Pancreas (tissue), 10 donors: ENCODE measurements around the gene LMF1. TPM values are rescaled to one million over a fixed set of nuclear protein-coding genes. Genes with fewer than 3 reads are reported as not detected.

Experiments used
- ATAC-seq, 4 donors: fragments of 200-7000 bp; cut with Tn5 transposase; one replicate each; pipeline versions ENCODE4 v1.8.0 to v1.9.1; 2020; ENCODE audit warnings: mild to moderate bottlenecking in 4 of 4, moderate library complexity in 4 of 4
- DNase-seq, 6 donors: peaks; one replicate each; pipeline ENCODE4 v3.0.0-alpha.2; 2020
- FAIRE-seq: peaks from 2 replicates; lab custom pipeline; 2012; peaks lifted over from hg19 to GRCh38; lab: Jason Lieb, UNC
- H3K27ac ChIP-seq, 4 donors: fragments of 200-600 bp; sonication (generic); 1 replicate in 3 of 4; 2 replicates in 1 of 4; pipeline versions ENCODE4 v1.5.0 to v1.8.0; 2020
- H3K27me3 ChIP-seq, 4 donors: fragments of 200-600 bp; one replicate each; pipeline ENCODE4 v1.8.0; 2021
- H3K36me3 ChIP-seq, 3 donors: fragments of 200-600 bp; sonication (generic) in 1 of 3; one replicate each; pipeline versions ENCODE4 v1.5.0 to v1.8.0; 2020 to 2021
- H3K4me1 ChIP-seq, 3 donors: fragments of 200-600 bp; one replicate each; pipeline ENCODE4 v1.8.0; 2021
- H3K4me3 ChIP-seq, 4 donors: fragments of 200-600 bp; sonication (generic) in 2 of 4; one replicate each; pipeline versions ENCODE4 v1.5.0 to v1.8.0; 2020 to 2021
- H3K9me3 ChIP-seq, 4 donors: fragments of 200-600 bp; one replicate each; pipeline ENCODE4 v1.8.0; 2021
- CTCF ChIP-seq, 4 donors: fragments of 200-600 bp; sonication (generic) in 3 of 4; IDR thresholded peaks; one replicate each; pipeline versions ENCODE4 v1.5.0 to v1.8.0; 2021; ENCODE audit warnings: antibody characterized with exemption in 4 of 4
- WGBS, 2 donors: extraction: QIAGEN DNeasy Blood & Tissue Kit; methylation state at CpG; one replicate each; pipeline ENCODE4 v1.1.7; 2013; 5-methylcytosine and 5-hydroxymethylcytosine counted together
- intact Hi-C, 3 donors: fragments of 100-400 bp; cut with DNase I; formaldehyde crosslinking; loops; one replicate each; pipeline versions ENCODE4 v1.11.1 to v1.14.2; 2022
- polyA plus RNA-seq, 2 donors: library from polyadenylated mRNA; stranded (reverse); fragments of 200-250 nt; gene quantifications; one replicate each; pipeline ENCODE4 v1.2.3, GENCODE V29; 2013
- total RNA-seq, 6 donors: library from RNA; stranded (reverse); fragmentation: NEBNext Ultra II Directional in 4 of 6; extraction: Animal tissue kit (Norgen Biotek cat#: 25700) in 4 of 6; gene quantifications; one replicate each; pipeline versions ENCODE4 v1.2.1 to v1.2.4, GENCODE V29; 2021 to 2023
- donor health status: healthy with polysubstance abuse.
- donor health status: DM: no; HTN: no; CAD: no; lungs with moderate emphysema.
- donor health status: DM: no; HTN: no; CAD: no.
- donor health status: control.
- donor health status: control.
- donor health status: Bipolar disorder and iron deficiency.
- donor health status: DM: yes; HTN: yes; CAD: no.
- donor health status: DM: no; HTN: no; CAD: no.
- donor health status: DM: no; HTN: no; CAD: no.
- donor health status: DM: yes; HTN: yes; CAD: no.

Gene LMF1
- total and polyA plus RNA-seq, 8 donors: 9.3 to 64.6 (median 15.7) TPM

- H3K4me1 ChIP-seq: peaks cover 0 to 4% (median 0%) of the 10 kb centered on the region in 3 donors
- no peak overlapping the region for H3K4me3 ChIP-seq
- 96 to 98% methylated on average over 15 of the region's 15 CpGs for WGBS, 2 donors
- peak in 1 of 6 donors; percentile 62 for DNase-seq
- H3K36me3 ChIP-seq: no peaks in the 10 kb centered on the region
- no peaks in the 10 kb centered on the region for H3K9me3 ChIP-seq
- H3K27ac ChIP-seq: no peak overlapping the region
- no peak for FAIRE-seq
- H3K27me3 ChIP-seq: no peaks in the 10 kb centered on the region
- intact Hi-C loops: no loop called here
- no peak for ATAC-seq
- TF ChIP-seq CTCF (IDR thresholded peaks at IDR 0.05): no peak
Observed at GRCh38 chr16:911101-911500, 59.7 kb downstream of the LMF1 start.

- no peak for TF ChIP-seq CTCF (IDR thresholded peaks at IDR 0.05)
- FAIRE-seq: no peak
- ATAC-seq: no peak
- H3K4me3 ChIP-seq: no peak overlapping the region
- 86 to 87% methylated on average over 20 of the region's 20 CpGs for WGBS, 2 donors
- H3K4me1 ChIP-seq: peaks cover 0 to 4% (median 0%) of the 10 kb centered on the region in 3 donors
- no peaks in the 10 kb centered on the region for H3K9me3 ChIP-seq
- H3K27ac ChIP-seq: no peak overlapping the region
- no peaks in the 10 kb centered on the region for H3K36me3 ChIP-seq
- peak in 1 of 6 donors; percentile 33 for DNase-seq
- no peaks in the 10 kb centered on the region for H3K27me3 ChIP-seq
- intact Hi-C loops: no loop called here
Observed at GRCh38 chr16:910181-910580, 60.6 kb downstream of the LMF1 start.

DNA sequence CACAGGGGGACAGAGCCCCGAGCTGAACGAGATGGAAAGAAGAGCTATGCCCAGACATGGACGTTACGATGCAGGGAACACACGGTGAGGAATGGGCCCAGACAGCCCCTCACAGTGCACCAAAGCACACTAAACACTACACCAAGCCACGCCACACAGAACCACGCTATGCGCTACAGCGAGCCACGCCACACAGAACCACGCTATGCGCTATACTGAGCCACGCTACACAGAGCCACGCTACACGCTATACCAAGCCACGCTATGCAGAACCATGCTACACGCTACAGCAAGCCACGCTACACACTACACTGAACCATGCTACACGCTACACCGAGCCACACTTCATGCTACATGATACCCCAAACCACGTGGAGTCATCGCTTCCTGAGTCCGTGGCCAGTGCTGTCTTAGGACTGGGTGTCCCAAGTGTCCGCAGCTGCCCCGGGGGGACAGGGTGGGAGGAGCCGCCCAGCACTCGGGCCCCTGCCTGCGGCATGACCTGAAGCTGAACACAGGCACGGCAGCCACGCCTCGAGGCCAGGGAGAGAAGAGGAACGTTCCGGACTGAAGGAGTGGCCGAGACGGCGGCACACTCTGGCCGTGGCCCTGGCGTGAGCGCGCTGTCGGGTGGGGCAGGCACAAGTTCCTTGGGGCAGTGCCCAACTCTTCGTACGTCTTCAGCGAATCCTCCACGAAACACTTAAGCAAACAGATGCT, 61.3 kb downstream of the LMF1 start:
- H3K27ac ChIP-seq: no peak overlapping the region
- H3K4me1 ChIP-seq: peaks cover 0 to 4% (median 0%) of the 10 kb centered on the region in 3 donors
- 95 to 97% methylated on average over 45 of the region's 45 CpGs for WGBS, 2 donors
- no peaks in the 10 kb centered on the region for H3K9me3 ChIP-seq
- DNase-seq (peak in 2 of 6 donors; percentile 15 to 64), FAIRE-seq (no peak), ATAC-seq (no peak)
- intact Hi-C loops: no loop called here
- TF ChIP-seq CTCF (IDR thresholded peaks at IDR 0.05): no peak
- no peaks in the 10 kb centered on the region for H3K36me3 ChIP-seq
- H3K27me3 ChIP-seq: no peaks in the 10 kb centered on the region
- H3K4me3 ChIP-seq: no peak overlapping the region

GRCh38 chr16:908526-909155, 62.1 kb downstream of the LMF1 start:
- no peaks in the 10 kb centered on the region for H3K9me3 ChIP-seq
- 97 to 98% methylated on average over 13 to 15 of the region's 15 CpGs for WGBS, 2 donors
- no peak overlapping the region for H3K27ac ChIP-seq
- intact Hi-C loops: no loop called here
- H3K36me3 ChIP-seq: no peaks in the 10 kb centered on the region
- TF ChIP-seq CTCF (IDR thresholded peaks at IDR 0.05): no peak
- ATAC-seq (no peak), FAIRE-seq (no peak), DNase-seq (peak in 2 of 6 donors; percentile 20 to 50)
- H3K4me1 ChIP-seq: peaks cover 0 to 3% (median 0%) of the 10 kb centered on the region in 3 donors
- H3K27me3 ChIP-seq: no peaks in the 10 kb centered on the region
- H3K4me3 ChIP-seq: no peak overlapping the region

GRCh38 chr16:907842-908241, 62.9 kb downstream of the LMF1 start:
- no peak overlapping the region for H3K27ac ChIP-seq
- no peaks in the 10 kb centered on the region for H3K4me1 ChIP-seq
- no peaks in the 10 kb centered on the region for H3K36me3 ChIP-seq
- no peaks in the 10 kb centered on the region for H3K9me3 ChIP-seq
- H3K4me3 ChIP-seq: no peak overlapping the region
- WGBS, 2 donors: 92 to 96% methylated on average over 7 of the region's 7 CpGs
- DNase-seq (peak in 2 of 6 donors; percentile 3 to 32), FAIRE-seq (no peak), ATAC-seq (no peak)
- TF ChIP-seq CTCF (IDR thresholded peaks at IDR 0.05): no peak
- no peaks in the 10 kb centered on the region for H3K27me3 ChIP-seq
- intact Hi-C loops: no loop called here
